ENCODE measurements around the gene ARSK.

ARSK gene

GRCh38 chr5:95530416-95530815 is 24.5 kb upstream of the ARSK start:
- H3K4me1 ChIP-seq (ENCODE audit: control insufficient read depth, insufficient read depth, low read length), result no peaks in the 10 kb centered on the region
- no peak overlapping the region for H3K27ac ChIP-seq (ENCODE audit: low read length)
- no peak overlapping the region for H3K4me3 ChIP-seq (ENCODE audit: low read length)
- H3K36me3 ChIP-seq (ENCODE audit: control insufficient read depth, insufficient read depth, low read length), result no peaks in the 10 kb centered on the region; the same call in 1 of the 2 replicates
- H3K9me3 ChIP-seq (ENCODE audit: control insufficient read depth, insufficient read depth, low read length), result no peaks in the 10 kb centered on the region
- H3K27me3 ChIP-seq (ENCODE audit: control insufficient read depth, insufficient read depth, low read length), result no peaks in the 10 kb centered on the region
- no peak for DNase-seq (ENCODE audit: low read depth, low spot score)
- WGBS (ENCODE audit: insufficient coverage, insufficient read length), result no CpG with 5 or more reads among the region's 2 CpGs

GRCh38 chr5:95531491-95531890 is 23.4 kb upstream of the ARSK start:
- no peaks in the 10 kb centered on the region for H3K27me3 ChIP-seq (ENCODE audit: control insufficient read depth, insufficient read depth, low read length)
- H3K27ac ChIP-seq (ENCODE audit: low read length), result no peak overlapping the region
- no peak for DNase-seq (ENCODE audit: low read depth, low spot score)
- no peak overlapping the region for H3K4me3 ChIP-seq (ENCODE audit: low read length)
- H3K36me3 ChIP-seq (ENCODE audit: control insufficient read depth, insufficient read depth, low read length), result no peaks in the 10 kb centered on the region; the same call in 1 of the 2 replicates
- no peaks in the 10 kb centered on the region for H3K4me1 ChIP-seq (ENCODE audit: control insufficient read depth, insufficient read depth, low read length)
- no peaks in the 10 kb centered on the region for H3K9me3 ChIP-seq (ENCODE audit: control insufficient read depth, insufficient read depth, low read length)

DNA sequence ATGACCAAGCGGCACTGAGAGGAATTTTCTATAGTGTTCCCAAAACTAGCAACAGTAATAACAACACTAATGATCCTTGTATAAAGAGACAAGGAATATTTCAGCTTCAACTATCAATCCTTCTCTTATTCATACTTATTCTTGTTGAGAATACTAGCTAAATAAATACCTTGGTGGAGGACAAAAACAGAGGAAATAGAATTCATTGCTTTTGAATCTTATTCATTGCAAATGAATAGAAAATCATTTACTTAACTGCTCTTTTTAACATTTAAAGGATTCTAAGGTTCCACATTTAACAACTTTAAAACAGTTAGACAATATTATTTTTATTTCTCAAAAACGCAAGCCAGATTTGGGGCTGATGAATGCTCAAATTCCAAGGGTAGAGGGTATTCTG is 22.5 kb upstream of the ARSK start:
- no CpG with 5 or more reads among the region's 2 CpGs for WGBS (ENCODE audit: insufficient coverage, insufficient read length)
- no peaks in the 10 kb centered on the region; the same call in 1 of the 2 replicates for H3K36me3 ChIP-seq (ENCODE audit: control insufficient read depth, insufficient read depth, low read length)
- H3K9me3 ChIP-seq (ENCODE audit: control insufficient read depth, insufficient read depth, low read length), result no peaks in the 10 kb centered on the region
- no peak overlapping the region for H3K27ac ChIP-seq (ENCODE audit: low read length)
- no peaks in the 10 kb centered on the region for H3K27me3 ChIP-seq (ENCODE audit: control insufficient read depth, insufficient read depth, low read length)
- no peak for DNase-seq (ENCODE audit: low read depth, low spot score)
- H3K4me3 ChIP-seq (ENCODE audit: low read length), result no peak overlapping the region
- no peaks in the 10 kb centered on the region for H3K4me1 ChIP-seq (ENCODE audit: control insufficient read depth, insufficient read depth, low read length)

GRCh38 chr5:95533106-95533505 is 21.8 kb upstream of the ARSK start:
- Histone ChIP-seq H3K9me3 (ENCODE audit: control insufficient read depth, insufficient read depth, low read length) (no peaks in the 10 kb centered on the region), H3K27ac (ENCODE audit: low read length) (no peak overlapping the region), H3K27me3 (ENCODE audit: control insufficient read depth, insufficient read depth, low read length) (no peaks in the 10 kb centered on the region), H3K4me1 (ENCODE audit: control insufficient read depth, insufficient read depth, low read length) (no peaks in the 10 kb centered on the region), H3K36me3 (ENCODE audit: control insufficient read depth, insufficient read depth, low read length) (no peaks in the 10 kb centered on the region), H3K4me3 (ENCODE audit: low read length) (no peak overlapping the region)
- no CpG with 5 or more reads among the region's 2 CpGs for WGBS (ENCODE audit: insufficient coverage, insufficient read length)
- no peak for DNase-seq (ENCODE audit: low read depth, low spot score)

GRCh38 chr5:95533761-95534160 is 21.1 kb upstream of the ARSK start:
- H3K27me3 ChIP-seq (ENCODE audit: control insufficient read depth, insufficient read depth, low read length), result no peaks in the 10 kb centered on the region
- H3K9me3 ChIP-seq (ENCODE audit: control insufficient read depth, insufficient read depth, low read length), result no peaks in the 10 kb centered on the region
- no peaks in the 10 kb centered on the region for H3K36me3 ChIP-seq (ENCODE audit: control insufficient read depth, insufficient read depth, low read length)
- H3K27ac ChIP-seq (ENCODE audit: low read length), result no peak overlapping the region
- H3K4me3 ChIP-seq (ENCODE audit: low read length), result no peak overlapping the region
- DNase-seq (ENCODE audit: low read depth, low spot score), result no peak
- H3K4me1 ChIP-seq (ENCODE audit: control insufficient read depth, insufficient read depth, low read length), result no peaks in the 10 kb centered on the region

GRCh38 chr5:95537501-95537900 is 17.4 kb upstream of the ARSK start:
- no CpG with 5 or more reads among the region's 2 CpGs for WGBS (ENCODE audit: insufficient coverage, insufficient read length)
- Histone ChIP-seq H3K27ac (ENCODE audit: low read length) (no peak overlapping the region), H3K36me3 (ENCODE audit: control insufficient read depth, insufficient read depth, low read length) (no peaks in the 10 kb centered on the region; the same call in 1 of the 2 replicates), H3K27me3 (ENCODE audit: control insufficient read depth, insufficient read depth, low read length) (no peaks in the 10 kb centered on the region), H3K4me1 (ENCODE audit: control insufficient read depth, insufficient read depth, low read length) (no peaks in the 10 kb centered on the region), H3K9me3 (ENCODE audit: control insufficient read depth, insufficient read depth, low read length) (no peaks in the 10 kb centered on the region), H3K4me3 (ENCODE audit: low read length) (no peak overlapping the region)
- DNase-seq (ENCODE audit: low read depth, low spot score), result no peak

- DNase-seq (ENCODE audit: low read depth, low spot score), result no peak
- WGBS (ENCODE audit: insufficient coverage, insufficient read length), result no CpG with 5 or more reads among the region's 3 CpGs
Measured at GRCh38 chr5:95543017-95543705, 11.7 kb upstream of the ARSK start.

GRCh38 chr5:95549030-95549429 is 5.9 kb upstream of the ARSK start:
- Histone ChIP-seq H3K27me3 (ENCODE audit: control insufficient read depth, insufficient read depth, low read length) (no peaks in the 10 kb centered on the region), H3K4me1 (ENCODE audit: control insufficient read depth, insufficient read depth, low read length) (no peaks in the 10 kb centered on the region), H3K36me3 (ENCODE audit: control insufficient read depth, insufficient read depth, low read length) (no peaks in the 10 kb centered on the region; the same call in 1 of the 2 replicates), H3K4me3 (ENCODE audit: low read length) (no peak overlapping the region), H3K27ac (ENCODE audit: low read length) (no peak overlapping the region), H3K9me3 (ENCODE audit: control insufficient read depth, insufficient read depth, low read length) (no peaks in the 10 kb centered on the region)
- no peak for DNase-seq (ENCODE audit: low read depth, low spot score)

More at GRCh38 chr5:95543017-95543705, 11.7 kb upstream of the ARSK start:
- H3K4me1 ChIP-seq (ENCODE audit: control insufficient read depth, insufficient read depth, low read length), result no peaks in the 10 kb centered on the region
- no peaks in the 10 kb centered on the region for H3K9me3 ChIP-seq (ENCODE audit: control insufficient read depth, insufficient read depth, low read length)
- H3K27ac ChIP-seq (ENCODE audit: low read length), result no peak overlapping the region
- H3K4me3 ChIP-seq (ENCODE audit: low read length), result no peak overlapping the region
- no peaks in the 10 kb centered on the region for H3K27me3 ChIP-seq (ENCODE audit: control insufficient read depth, insufficient read depth, low read length)
- no peaks in the 10 kb centered on the region; the same call in 1 of the 2 replicates for H3K36me3 ChIP-seq (ENCODE audit: control insufficient read depth, insufficient read depth, low read length)

DNA sequence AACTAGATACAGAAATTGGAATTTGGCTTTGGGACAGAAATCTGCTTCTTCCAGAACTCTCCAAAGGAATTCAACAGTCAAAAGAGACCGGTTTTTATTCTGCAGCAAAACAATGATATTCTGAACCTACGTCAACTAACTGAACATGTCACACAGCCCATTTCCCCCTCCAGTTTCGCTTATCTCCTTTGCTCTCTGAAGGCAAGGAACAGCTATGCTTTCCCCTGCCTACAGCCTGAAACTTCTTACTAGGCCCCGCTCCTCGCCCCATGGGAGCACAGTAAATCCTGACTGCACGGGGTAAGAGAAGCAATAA is 612 bp upstream of the ARSK start:
- Histone ChIP-seq H3K9me3 (ENCODE audit: control insufficient read depth, insufficient read depth, low read length) (no peaks in the 10 kb centered on the region), H3K4me1 (ENCODE audit: control insufficient read depth, insufficient read depth, low read length) (no peaks in the 10 kb centered on the region), H3K27ac (ENCODE audit: low read length) (no peak overlapping the region), H3K36me3 (ENCODE audit: control insufficient read depth, insufficient read depth, low read length) (no peaks in the 10 kb centered on the region), H3K4me3 (ENCODE audit: low read length) (peak overlapping the region; percentile 86; the same call in 1 of the 2 replicates), H3K27me3 (ENCODE audit: control insufficient read depth, insufficient read depth, low read length) (no peaks in the 10 kb centered on the region)
- no CpG with 5 or more reads among the region's 6 CpGs for WGBS (ENCODE audit: insufficient coverage, insufficient read length)
- no peak for DNase-seq (ENCODE audit: low read depth, low spot score)

- H3K27ac ChIP-seq (ENCODE audit: low read length), result no peak overlapping the region
- no peak for DNase-seq (ENCODE audit: low read depth, low spot score)
- no CpG with 5 or more reads among the region's 9 CpGs for WGBS (ENCODE audit: insufficient coverage, insufficient read length)
Measured at GRCh38 chr5:95555553-95555952, 652 bp downstream of the ARSK start.

DNA sequence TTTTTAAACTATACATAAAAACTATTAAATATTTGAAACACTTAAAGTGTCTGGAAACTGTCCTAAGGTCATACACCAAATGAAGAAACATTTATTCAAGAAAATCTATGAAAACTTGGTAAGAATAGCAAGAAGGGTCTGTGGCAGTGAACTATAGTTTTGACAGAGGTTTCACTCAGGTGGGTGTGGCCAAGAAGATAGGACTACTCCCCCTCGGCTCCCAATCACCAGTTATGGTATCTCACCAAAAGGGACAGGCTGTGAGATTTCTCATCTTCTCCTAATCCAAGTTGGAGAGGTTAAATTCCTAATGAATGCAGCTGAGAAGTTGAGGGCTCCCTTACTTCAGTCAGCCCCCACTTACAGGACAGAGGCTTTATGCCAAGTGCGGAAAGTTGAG is 2.9 kb downstream of the ARSK start:
- Histone ChIP-seq H3K4me3 (ENCODE audit: low read length) (no peak overlapping the region), H3K27ac (ENCODE audit: low read length) (no peak overlapping the region), H3K4me1 (ENCODE audit: control insufficient read depth, insufficient read depth, low read length) (no peaks in the 10 kb centered on the region), H3K9me3 (ENCODE audit: control insufficient read depth, insufficient read depth, low read length) (no peaks in the 10 kb centered on the region), H3K27me3 (ENCODE audit: control insufficient read depth, insufficient read depth, low read length) (no peaks in the 10 kb centered on the region), H3K36me3 (ENCODE audit: control insufficient read depth, insufficient read depth, low read length) (no peaks in the 10 kb centered on the region)
- DNase-seq (ENCODE audit: low read depth, low spot score), result no peak
- WGBS (ENCODE audit: insufficient coverage, insufficient read length), result no CpG with 5 or more reads among the region's 2 CpGs

More at GRCh38 chr5:95555553-95555952, 652 bp downstream of the ARSK start:
- Histone ChIP-seq H3K36me3 (ENCODE audit: control insufficient read depth, insufficient read depth, low read length) (no peaks in the 10 kb centered on the region), H3K4me3 (ENCODE audit: low read length) (peak overlapping the region; percentile 86; the same call in 1 of the 2 replicates), H3K4me1 (ENCODE audit: control insufficient read depth, insufficient read depth, low read length) (no peaks in the 10 kb centered on the region), H3K27me3 (ENCODE audit: control insufficient read depth, insufficient read depth, low read length) (no peaks in the 10 kb centered on the region), H3K9me3 (ENCODE audit: control insufficient read depth, insufficient read depth, low read length) (no peaks in the 10 kb centered on the region)
